Cardiac fibroblast (primary cell): ENCODE results near the gene TICAM1.
A peak's percentile ranks its signal among the peaks of the same experiment; 100 is the strongest.

Experiments used
- DNase-seq, 2 donors: peaks; one replicate each; pipeline versions ENCODE4 v3.0.0 to v3.0.0-alpha.2; 2010; ENCODE audit warnings: low read depth in 2 of 2
- H3K4me3 ChIP-seq, 2 donors: replicated peaks in 1 of 2; 1 replicate in 1 of 2; 2 replicates in 1 of 2; pipeline ENCODE4 v1.5.1; 2011; ENCODE audit warnings: low read depth in 2 of 2, low read length in 2 of 2, mild to moderate bottlenecking in 2 of 2, moderate library complexity in 1 of 2
- CTCF ChIP-seq: IDR thresholded peaks from one replicate; pipeline ENCODE4 v1.5.1; 2011; ENCODE audit warnings: low read depth, mild to moderate bottlenecking, low read length, inconsistent platforms

TICAM1 gene

GRCh38 chr19:4772566-4772965 is 58.9 kb downstream of the TICAM1 start:
- TF ChIP-seq CTCF: no peak
- DNase-seq: no peak
- no peak overlapping the region for H3K4me3 ChIP-seq

GRCh38 chr19:4768934-4769777 is 62.4 kb downstream of the TICAM1 start:
- H3K4me3 ChIP-seq: no peak overlapping the region
- peak; percentile 92 to 93 for DNase-seq
- no peak for TF ChIP-seq CTCF
